Left ventricle myocardium inferior (tissue), 1 donor: Measurements from ENCODE around the gene LCA5L. TPM values are rescaled to one million over a fixed set of nuclear protein-coding genes. Genes with fewer than 3 reads are reported as not detected.
"Not testable (repeated sequence)": the region's sequence is repeated elsewhere in the genome, so short reads cannot be mapped to it uniquely, and the experiment has no call there.

ENCODE experiments used
- DNase-seq: peaks from one replicate; pipeline ENCODE4 v3.0.0-alpha.2; 2020
- H3K27ac ChIP-seq: fragments of 200-600 bp; replicated peaks from 2 replicates; pipeline ENCODE4 v1.8.0; 2021
- H3K27me3 ChIP-seq: fragments of 200-600 bp; 2 replicates; pipeline ENCODE4 v1.8.0; 2021; ENCODE audit warnings: low read depth
- H3K36me3 ChIP-seq: fragments of 200-600 bp; 2 replicates; pipeline ENCODE4 v1.8.0; 2021
- H3K4me1 ChIP-seq: fragments of 200-600 bp; 2 replicates; pipeline ENCODE4 v1.8.0; 2021
- H3K4me3 ChIP-seq: fragments of 200-600 bp; 2 replicates; pipeline ENCODE4 v1.8.0; 2021; ENCODE audit warnings: mild to moderate bottlenecking, moderate library complexity
- H3K9me3 ChIP-seq: fragments of 200-600 bp; replicated peaks from 2 replicates; pipeline ENCODE4 v1.8.0; 2021
- CTCF ChIP-seq: fragments of 200-600 bp; IDR thresholded peaks from 2 replicates; pipeline ENCODE4 v1.8.0; 2021; ENCODE audit warnings: antibody characterized with exemption, mild to moderate bottlenecking, borderline replicate concordance
- intact Hi-C: fragments of 100-400 bp; cut with micrococcal nuclease; formaldehyde crosslinking; loops from one replicate; pipeline ENCODE4 v1.11.0; 2022
- total RNA-seq: library from RNA; stranded (reverse); fragmentation: NEBNext Ultra II Directional; extraction: Animal tissue kit (Norgen Biotek cat#: 25700); gene quantifications from one replicate; pipeline ENCODE4 v1.2.1, GENCODE V29; 2021
- donor health status: DM: no; HTN: yes; CAD: no; lungs with severe emphysema.

The LCA5L gene
- total RNA-seq, 1 donor from 2014 or later, result 0.80 TPM

- Histone ChIP-seq H3K4me3 (no peak overlapping the region), H3K36me3 (no peaks in the 10 kb centered on the region), H3K9me3 (no peaks in the 10 kb centered on the region), H3K4me1 (no peaks in the 10 kb centered on the region), H3K27me3 (no peaks in the 10 kb centered on the region), H3K27ac (no peak overlapping the region)
- no peak for TF ChIP-seq CTCF
- intact Hi-C loops, result no loop called here
- DNase-seq, result no peak
Observed at GRCh38 chr21:39422527-39423241, 22.9 kb downstream of the LCA5L start.

GRCh38 chr21:39419204-39419603 is 26.4 kb downstream of the LCA5L start:
- H3K4me3 ChIP-seq, H3K4me1 ChIP-seq, H3K36me3 ChIP-seq, H3K27ac ChIP-seq, DNase-seq, intact Hi-C loops, H3K27me3 ChIP-seq, H3K9me3 ChIP-seq: not testable (repeated sequence)

- Histone ChIP-seq H3K27me3 (no peaks in the 10 kb centered on the region), H3K27ac (no peak overlapping the region), H3K36me3 (peaks cover 27% of the 10 kb centered on the region), H3K9me3 (peaks cover 6% of the 10 kb centered on the region), H3K4me3 (no peak overlapping the region), H3K4me1 (no peaks in the 10 kb centered on the region)
- intact Hi-C loops, result no loop called here
- no peak for DNase-seq
- no peak for TF ChIP-seq CTCF
Observed at GRCh38 chr21:39406065-39406464, 39.5 kb downstream of the LCA5L start.

GRCh38 chr21:39400173-39400572 is 45.4 kb downstream of the LCA5L start:
- DNase-seq, result no peak
- Histone ChIP-seq H3K36me3 (peaks cover 27% of the 10 kb centered on the region), H3K27me3 (no peaks in the 10 kb centered on the region), H3K4me3 (no peak overlapping the region), H3K4me1 (no peaks in the 10 kb centered on the region), H3K9me3 (no peaks in the 10 kb centered on the region), H3K27ac (no peak overlapping the region)
- no peak for TF ChIP-seq CTCF
- intact Hi-C loops, result no loop called here

- no peak for DNase-seq
- peaks cover 51% of the 10 kb centered on the region for H3K36me3 ChIP-seq
- intact Hi-C loops, result no loop called here
Observed at GRCh38 chr21:39397646-39398385, 47.8 kb downstream of the LCA5L start.

More at GRCh38 chr21:39397646-39398385, 47.8 kb downstream of the LCA5L start:
- no peak for TF ChIP-seq CTCF
- no peaks in the 10 kb centered on the region for H3K27me3 ChIP-seq
- no peaks in the 10 kb centered on the region for H3K4me1 ChIP-seq
- no peak overlapping the region for H3K4me3 ChIP-seq
- no peaks in the 10 kb centered on the region for H3K9me3 ChIP-seq
- no peak overlapping the region for H3K27ac ChIP-seq
